Natural killer cell (primary cell): ENCODE measurements around the gene CDKN2AIPNL. TPM values are rescaled to one million over a fixed set of nuclear protein-coding genes. Genes with fewer than 3 reads are reported as not detected.

Experiments
- ATAC-seq, 3 donors: fragments of 150-1000 bp in 2 of 3; fragments of 200-7000 bp in 1 of 3; cut with Tn5 transposase; 1 replicate in 1 of 3; 2 replicates in 2 of 3; pipeline ENCODE4 v1.10.0; 2021; ENCODE audit warnings: mild to moderate bottlenecking in 2 of 3, moderate library complexity in 2 of 3
- DNase-seq, 2 donors: peaks; one replicate each; pipeline versions ENCODE4 v3.0.0 to v3.0.0-alpha.2; 2013 to 2021; ENCODE audit warnings: mixed read lengths in 1 of 2
- H3K27ac ChIP-seq: one replicate; pipeline ENCODE4 v1.5.1; 2013; ENCODE audit warnings: mild to moderate bottlenecking, low read length
- H3K27me3 ChIP-seq: one replicate; pipeline ENCODE4 v1.6.1; 2013; ENCODE audit warnings: low read length; ENCODE audit not compliant: control insufficient read depth, insufficient read depth
- H3K36me3 ChIP-seq: one replicate; pipeline ENCODE4 v1.6.1; 2013; ENCODE audit warnings: low read length; ENCODE audit not compliant: control insufficient read depth, insufficient read depth
- H3K4me1 ChIP-seq: one replicate; pipeline ENCODE4 v1.6.1; 2013; ENCODE audit warnings: low read length; ENCODE audit not compliant: control insufficient read depth, insufficient read depth
- H3K4me3 ChIP-seq: one replicate; pipeline ENCODE4 v1.5.1; 2013; ENCODE audit warnings: low read length
- H3K9me3 ChIP-seq: one replicate; pipeline ENCODE4 v1.6.1; 2013; ENCODE audit warnings: low read length; ENCODE audit not compliant: control insufficient read depth, insufficient read depth
- H3K27ac Mint-ChIP-seq, 2 donors: one replicate each; pipeline ENCODE4 v1.8.0; 2022; ENCODE audit warnings: mild to moderate bottlenecking in 2 of 2, mixed read lengths in 2 of 2, moderate library complexity in 1 of 2
- H3K27me3 Mint-ChIP-seq, 2 donors: one replicate each; pipeline ENCODE4 v1.8.0; 2022; ENCODE audit warnings: low read depth in 2 of 2, mixed read lengths in 2 of 2
- H3K36me3 Mint-ChIP-seq: one replicate; pipeline ENCODE4 v1.8.0; 2022; ENCODE audit warnings: mixed read lengths
- H3K4me1 Mint-ChIP-seq, 2 donors: one replicate each; pipeline ENCODE4 v1.8.0; 2022; ENCODE audit warnings: mixed read lengths in 2 of 2
- H3K4me3 Mint-ChIP-seq: one replicate; pipeline ENCODE4 v1.8.0; 2022; ENCODE audit warnings: mild to moderate bottlenecking, moderate library complexity, mixed read lengths
- H3K9me3 Mint-ChIP-seq, 2 donors: one replicate each; pipeline ENCODE4 v1.8.0; 2022; ENCODE audit warnings: mixed read lengths in 2 of 2
- WGBS: methylation state at CpG from one replicate; pipeline ENCODE4 v1.1.7; 2013; ENCODE audit warnings: missing lambda C conversion rate; ENCODE audit not compliant: insufficient coverage; 5-methylcytosine and 5-hydroxymethylcytosine counted together
- intact Hi-C: fragments of 100-400 bp; cut with micrococcal nuclease; formaldehyde crosslinking; loops from one replicate; pipeline ENCODE4 v1.14.2; 2022
- total RNA-seq, 4 donors: library from RNA; stranded (reverse); fragments of 120-200 nt in 1 of 4; gene quantifications; one replicate each; pipeline versions ENCODE4 v1.2.3 to v1.2.4, GENCODE V29; 2013 to 2022
- TF ChIP-seq, protein P1 (sequence below): fragments of 200-600 bp; IDR thresholded peaks from one replicate; pipeline ENCODE4 v1.8.0; 2022; ENCODE audit warnings: antibody characterized with exemption

CDKN2AIPNL gene
- total RNA-seq, 3 donors from 2014 or later (not counting 1 experiment from before 2014, with no cell fraction given): 12.3 to 15.5 (median 13.4) TPM

DNA sequence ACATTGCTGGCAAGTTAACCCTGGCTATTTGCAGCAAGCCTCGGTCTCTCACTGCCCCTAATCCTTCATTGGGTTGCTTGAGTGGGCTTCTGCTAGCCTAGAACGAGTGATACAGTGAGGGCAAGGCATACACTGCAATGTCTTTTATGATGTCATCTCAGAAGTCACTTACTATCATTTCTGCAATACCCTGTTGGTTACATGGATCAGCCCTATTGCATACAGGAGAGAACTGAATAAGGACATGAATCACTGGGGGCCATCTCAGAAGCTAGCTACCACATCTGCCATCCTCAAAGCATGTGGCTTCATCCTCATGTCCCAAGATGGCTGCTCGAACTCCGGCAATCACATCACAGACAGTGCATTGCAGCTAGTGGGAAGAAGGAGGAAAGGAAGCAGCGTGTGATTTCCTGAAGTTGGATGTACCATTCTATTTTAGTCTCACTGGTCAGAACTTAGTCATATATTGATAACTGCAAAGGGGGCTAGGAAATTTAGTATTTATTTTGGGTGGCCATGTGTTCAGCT, 33.3 kb upstream of the CDKN2AIPNL start:
- peaks cover 0 to 3% of the 10 kb centered on the region in 2 donors for H3K27me3 Mint-ChIP-seq
- H3K27ac ChIP-seq: no peak overlapping the region

DNA sequence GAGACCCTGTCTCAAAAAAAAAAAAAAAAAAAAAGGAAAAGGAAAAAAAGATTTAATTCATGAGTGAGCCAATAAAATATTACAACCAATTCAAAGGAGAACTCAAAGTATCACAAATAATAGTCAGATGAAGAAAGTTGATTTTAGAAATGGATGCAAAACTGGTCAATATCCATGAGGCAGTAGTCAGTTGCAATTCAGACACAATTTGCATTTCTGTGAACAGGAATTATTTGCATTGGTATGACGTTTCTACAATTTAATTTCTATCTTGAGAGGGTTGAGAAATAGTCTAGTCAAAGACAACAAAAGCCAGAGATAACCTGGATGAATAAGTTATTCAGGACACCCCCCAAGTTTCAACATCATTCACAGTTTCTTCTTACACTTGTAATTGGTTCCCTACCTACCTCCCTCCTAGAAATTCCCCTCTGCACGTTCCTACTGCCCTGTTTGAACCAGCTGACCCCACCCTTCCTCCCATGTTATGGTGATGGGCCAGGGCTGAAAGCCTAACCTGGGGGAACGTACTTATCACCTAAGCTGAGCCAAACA, 28.6 kb upstream of the CDKN2AIPNL start:
- Histone ChIP-seq H3K27me3 (no peaks in the 10 kb centered on the region), H3K4me1 (peaks cover 17% of the 10 kb centered on the region), H3K4me3 (no peak overlapping the region), H3K27ac (no peak overlapping the region), H3K9me3 (no peaks in the 10 kb centered on the region), H3K36me3 (no peaks in the 10 kb centered on the region)
- Mint-ChIP-seq H3K27me3 (peaks cover 0 to 3% of the 10 kb centered on the region in 2 donors), H3K4me3 (no peak overlapping the region), H3K4me1 (peaks cover 12 to 13% of the 10 kb centered on the region in 2 donors), H3K27ac (no peak overlapping the region), H3K9me3 (no peaks in the 10 kb centered on the region), H3K36me3 (no peaks in the 10 kb centered on the region)
- DNase-seq (no peak), ATAC-seq (no peak)
- intact Hi-C loops: no loop called here
- 77% methylated on average over 3 of the region's 3 CpGs for WGBS
- TF ChIP-seq, protein P1, sequence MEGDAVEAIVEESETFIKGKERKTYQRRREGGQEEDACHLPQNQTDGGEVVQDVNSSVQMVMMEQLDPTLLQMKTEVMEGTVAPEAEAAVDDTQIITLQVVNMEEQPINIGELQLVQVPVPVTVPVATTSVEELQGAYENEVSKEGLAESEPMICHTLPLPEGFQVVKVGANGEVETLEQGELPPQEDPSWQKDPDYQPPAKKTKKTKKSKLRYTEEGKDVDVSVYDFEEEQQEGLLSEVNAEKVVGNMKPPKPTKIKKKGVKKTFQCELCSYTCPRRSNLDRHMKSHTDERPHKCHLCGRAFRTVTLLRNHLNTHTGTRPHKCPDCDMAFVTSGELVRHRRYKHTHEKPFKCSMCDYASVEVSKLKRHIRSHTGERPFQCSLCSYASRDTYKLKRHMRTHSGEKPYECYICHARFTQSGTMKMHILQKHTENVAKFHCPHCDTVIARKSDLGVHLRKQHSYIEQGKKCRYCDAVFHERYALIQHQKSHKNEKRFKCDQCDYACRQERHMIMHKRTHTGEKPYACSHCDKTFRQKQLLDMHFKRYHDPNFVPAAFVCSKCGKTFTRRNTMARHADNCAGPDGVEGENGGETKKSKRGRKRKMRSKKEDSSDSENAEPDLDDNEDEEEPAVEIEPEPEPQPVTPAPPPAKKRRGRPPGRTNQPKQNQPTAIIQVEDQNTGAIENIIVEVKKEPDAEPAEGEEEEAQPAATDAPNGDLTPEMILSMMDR: no peak

More for the DNA sequence above, 33.3 kb upstream of the CDKN2AIPNL start:
- no peaks in the 10 kb centered on the region for H3K36me3 Mint-ChIP-seq
- Histone ChIP-seq H3K4me3 (no peak overlapping the region), H3K4me1 (peaks cover 8% of the 10 kb centered on the region), H3K27me3 (no peaks in the 10 kb centered on the region), H3K36me3 (no peaks in the 10 kb centered on the region), H3K9me3 (no peaks in the 10 kb centered on the region)
- DNase-seq: no peak
- intact Hi-C loops: no loop called here
- H3K4me1 Mint-ChIP-seq: peaks cover 0 to 4% of the 10 kb centered on the region in 2 donors
- no peaks in the 10 kb centered on the region for H3K9me3 Mint-ChIP-seq
- TF ChIP-seq, protein P1: no peak
- ATAC-seq: no peak
- no peak overlapping the region for H3K4me3 Mint-ChIP-seq
- 87% methylated on average over 5 of the region's 5 CpGs for WGBS
- no peak overlapping the region for H3K27ac Mint-ChIP-seq

DNA sequence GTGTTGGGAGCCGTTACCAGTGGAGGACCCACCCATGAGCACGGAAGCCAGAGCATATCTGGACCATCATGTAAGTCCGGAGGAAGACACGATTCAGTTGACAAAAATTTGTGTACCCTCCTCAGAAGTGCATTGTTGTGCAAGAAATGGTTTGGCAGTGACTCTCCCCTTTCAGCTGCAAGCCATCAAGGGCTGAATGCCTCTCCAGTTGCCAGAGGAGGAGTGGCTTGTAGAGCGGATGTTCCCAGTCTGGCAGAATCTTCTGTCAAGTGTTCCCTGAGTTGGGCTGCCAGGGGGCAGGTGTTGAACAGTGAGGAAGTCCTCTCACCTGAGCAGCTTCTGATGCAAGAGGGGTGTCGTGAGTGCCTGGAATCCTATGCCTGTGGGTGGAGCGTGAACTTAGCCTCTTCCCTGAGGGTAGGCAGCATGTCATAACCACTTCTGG, 27.6 kb upstream of the CDKN2AIPNL start:
- Mint-ChIP-seq H3K27ac (peak overlapping the region in 1 of 2 donors; percentile 90), H3K4me1 (peaks cover 12 to 13% of the 10 kb centered on the region in 2 donors), H3K36me3 (no peaks in the 10 kb centered on the region), H3K9me3 (no peaks in the 10 kb centered on the region), H3K27me3 (peaks cover 0 to 3% of the 10 kb centered on the region in 2 donors), H3K4me3 (no peak overlapping the region)
- Histone ChIP-seq H3K4me3 (no peak overlapping the region), H3K27ac (no peak overlapping the region), H3K9me3 (no peaks in the 10 kb centered on the region), H3K36me3 (no peaks in the 10 kb centered on the region), H3K4me1 (peaks cover 17% of the 10 kb centered on the region), H3K27me3 (no peaks in the 10 kb centered on the region)
- no peak for ATAC-seq
- TF ChIP-seq, protein P1: no peak
- 84% methylated on average over 7 of the region's 7 CpGs for WGBS
- intact Hi-C loops: no loop called here
- DNase-seq: no peak

DNA sequence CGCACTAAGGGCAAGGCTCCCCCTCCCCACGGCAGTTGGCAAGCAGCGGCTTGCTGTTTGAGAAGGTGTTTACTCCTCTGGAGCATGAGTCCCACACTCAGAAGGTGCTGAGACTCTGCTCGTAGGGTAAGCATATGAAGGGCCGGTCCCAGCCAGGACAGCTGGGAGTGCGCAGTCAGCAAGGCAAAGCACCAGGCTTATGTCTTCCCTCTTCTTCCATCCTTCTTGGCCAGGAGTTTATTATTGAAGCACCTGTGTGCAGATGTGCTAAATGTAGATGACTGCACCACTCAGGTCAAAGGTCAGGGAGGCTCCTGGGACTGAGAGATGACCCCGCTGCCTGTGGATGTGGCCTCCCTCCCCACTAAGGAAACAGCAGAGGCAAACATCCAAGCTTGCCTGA, 27.0 kb upstream of the CDKN2AIPNL start:
- Histone ChIP-seq H3K27ac (no peak overlapping the region), H3K36me3 (no peaks in the 10 kb centered on the region), H3K4me1 (peaks cover 17% of the 10 kb centered on the region), H3K27me3 (no peaks in the 10 kb centered on the region), H3K4me3 (no peak overlapping the region), H3K9me3 (no peaks in the 10 kb centered on the region)
- H3K27me3 Mint-ChIP-seq: peaks cover 0 to 3% of the 10 kb centered on the region in 2 donors
- peaks cover 12 to 13% of the 10 kb centered on the region in 2 donors for H3K4me1 Mint-ChIP-seq
- intact Hi-C loops: no loop called here
- H3K9me3 Mint-ChIP-seq: no peaks in the 10 kb centered on the region
- TF ChIP-seq, protein P1: no peak
- peak overlapping the region in 1 of 2 donors; percentile 90 for H3K27ac Mint-ChIP-seq
- ATAC-seq: no peak
- WGBS: 94% methylated on average over 7 of the region's 7 CpGs
- DNase-seq: no peak
- no peaks in the 10 kb centered on the region for H3K36me3 Mint-ChIP-seq
- no peak overlapping the region for H3K4me3 Mint-ChIP-seq
